MV-4-11 (cell line): ENCODE results near the gene FAM227B.
"Not testable (repeated sequence)": the region's sequence is repeated elsewhere in the genome, so short reads cannot be mapped to it uniquely, and the experiment has no call there.

Experiments used
- DNase-seq: peaks from one replicate; lab custom pipeline; 2025; lab: John Stamatoyannopoulos, UW

FAM227B gene

GRCh38 chr15:49494842-49495241, 125.8 kb downstream of the FAM227B start:
- no peak for DNase-seq

GRCh38 chr15:49492830-49493229, 127.8 kb downstream of the FAM227B start:
- DNase-seq = peak; percentile 46

- DNase-seq = no peak
Observed at GRCh38 chr15:49492151-49492550, 128.5 kb downstream of the FAM227B start.

DNA sequence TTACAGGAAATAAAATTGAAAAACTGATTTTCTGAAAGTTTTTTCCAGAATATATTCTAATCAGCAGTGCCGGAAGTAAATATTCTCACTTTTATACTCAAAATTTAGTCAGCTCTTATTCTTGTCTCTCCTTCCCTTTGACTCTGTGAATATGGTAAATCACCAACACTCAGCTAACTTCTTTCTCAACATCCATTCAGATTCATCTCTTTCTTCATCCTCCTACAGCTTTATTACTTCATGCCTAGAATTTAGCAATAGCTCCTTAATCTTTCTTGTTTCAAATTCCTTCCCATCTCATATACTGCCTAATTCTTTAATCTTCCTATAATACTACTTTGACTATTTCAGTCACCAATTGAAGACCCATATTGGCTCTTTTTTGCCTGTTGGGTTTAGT, 129.7 kb downstream of the FAM227B start:
- peak; percentile 4 for DNase-seq

- not testable (repeated sequence) for DNase-seq
Observed at GRCh38 chr15:49485401-49485800, 135.2 kb downstream of the FAM227B start.

- not testable (repeated sequence) for DNase-seq
Observed at GRCh38 chr15:49478982-49479381, 141.6 kb downstream of the FAM227B start.

GRCh38 chr15:49478021-49478420, 142.6 kb downstream of the FAM227B start:
- not testable (repeated sequence) for DNase-seq

- no peak for DNase-seq
Observed at GRCh38 chr15:49473031-49473430, 147.6 kb downstream of the FAM227B start.

DNA sequence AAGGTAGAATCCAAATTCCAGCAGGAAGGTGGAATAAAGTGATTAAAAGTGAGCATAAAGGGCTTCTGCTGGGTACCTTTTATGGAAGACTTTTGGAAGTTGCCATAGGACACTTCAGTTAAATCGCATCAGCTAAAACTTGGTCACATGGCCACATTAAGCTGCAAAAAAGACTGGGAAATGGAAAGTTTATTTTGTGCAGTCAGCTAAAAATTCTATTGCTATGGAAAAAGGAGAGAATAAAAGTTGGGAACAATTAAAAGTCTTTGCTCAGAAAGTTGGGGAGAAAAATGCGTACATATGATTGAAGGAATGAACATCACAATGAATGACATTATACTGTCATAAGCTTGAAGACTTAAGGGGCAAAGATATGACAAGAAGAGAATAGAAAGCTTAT, 148.3 kb downstream of the FAM227B start:
- DNase-seq = no peak

DNA sequence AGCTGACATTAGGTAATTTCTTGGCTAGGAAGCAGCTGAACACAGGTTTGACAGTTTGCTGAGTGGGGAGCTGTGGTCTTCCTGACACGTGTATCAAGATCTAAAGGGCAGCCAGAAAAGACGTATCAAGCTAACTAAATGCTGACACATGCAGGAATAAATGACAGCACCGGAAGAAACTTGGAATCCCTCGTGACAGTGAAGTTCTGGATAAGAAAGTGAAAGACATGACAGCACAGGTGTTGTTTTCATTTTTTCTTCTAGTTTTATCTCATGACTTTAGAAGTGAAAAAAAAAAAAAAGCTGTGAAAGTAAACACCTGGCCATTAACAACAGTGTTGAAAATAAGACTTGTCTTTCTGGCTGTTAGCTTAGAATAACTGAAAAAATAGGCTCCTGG, 148.9 kb downstream of the FAM227B start:
- DNase-seq = no peak

- not testable (repeated sequence) for DNase-seq
Observed at GRCh38 chr15:49471248-49471647, 149.4 kb downstream of the FAM227B start.

- no peak for DNase-seq
Observed at GRCh38 chr15:49468481-49468839, 152.2 kb downstream of the FAM227B start.

GRCh38 chr15:49467746-49468480, 152.7 kb downstream of the FAM227B start:
- no peak for DNase-seq

- no peak for DNase-seq
Observed at GRCh38 chr15:49466119-49466518, 154.5 kb downstream of the FAM227B start.

GRCh38 chr15:49464522-49464921, 156.1 kb downstream of the FAM227B start:
- no peak for DNase-seq

- peak; percentile 51 for DNase-seq
Observed at GRCh38 chr15:49462232-49462844, 158.3 kb downstream of the FAM227B start.

- no peak for DNase-seq
Observed at GRCh38 chr15:49460411-49460941, 160.1 kb downstream of the FAM227B start.

GRCh38 chr15:49458145-49458544, 162.5 kb downstream of the FAM227B start:
- no peak for DNase-seq

- DNase-seq = no peak
Observed at GRCh38 chr15:49456166-49456565, 164.5 kb downstream of the FAM227B start.

GRCh38 chr15:49452595-49452994, 168.0 kb downstream of the FAM227B start:
- DNase-seq = no peak

DNA sequence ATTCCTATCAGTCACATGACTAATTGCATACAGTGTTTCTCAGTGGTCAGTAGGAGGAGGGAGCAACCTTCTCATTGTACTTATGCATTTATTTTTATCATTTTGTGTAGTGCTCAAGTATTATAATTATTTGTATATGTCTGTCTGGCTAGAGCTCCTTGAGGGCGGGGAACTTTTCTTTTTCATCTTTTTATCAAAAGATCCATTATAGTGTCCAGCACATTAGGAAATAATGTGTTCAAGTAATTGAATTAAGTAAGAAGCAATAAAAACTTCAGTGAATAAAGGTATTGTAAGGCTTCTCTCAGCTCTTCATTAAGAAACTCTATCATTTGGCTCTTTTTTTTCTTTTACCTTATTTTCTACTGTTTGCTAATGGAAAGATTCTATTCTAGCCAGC, 178.8 kb downstream of the FAM227B start:
- DNase-seq = no peak

GRCh38 chr15:49441356-49441755, 179.3 kb downstream of the FAM227B start:
- DNase-seq = no peak

DNA sequence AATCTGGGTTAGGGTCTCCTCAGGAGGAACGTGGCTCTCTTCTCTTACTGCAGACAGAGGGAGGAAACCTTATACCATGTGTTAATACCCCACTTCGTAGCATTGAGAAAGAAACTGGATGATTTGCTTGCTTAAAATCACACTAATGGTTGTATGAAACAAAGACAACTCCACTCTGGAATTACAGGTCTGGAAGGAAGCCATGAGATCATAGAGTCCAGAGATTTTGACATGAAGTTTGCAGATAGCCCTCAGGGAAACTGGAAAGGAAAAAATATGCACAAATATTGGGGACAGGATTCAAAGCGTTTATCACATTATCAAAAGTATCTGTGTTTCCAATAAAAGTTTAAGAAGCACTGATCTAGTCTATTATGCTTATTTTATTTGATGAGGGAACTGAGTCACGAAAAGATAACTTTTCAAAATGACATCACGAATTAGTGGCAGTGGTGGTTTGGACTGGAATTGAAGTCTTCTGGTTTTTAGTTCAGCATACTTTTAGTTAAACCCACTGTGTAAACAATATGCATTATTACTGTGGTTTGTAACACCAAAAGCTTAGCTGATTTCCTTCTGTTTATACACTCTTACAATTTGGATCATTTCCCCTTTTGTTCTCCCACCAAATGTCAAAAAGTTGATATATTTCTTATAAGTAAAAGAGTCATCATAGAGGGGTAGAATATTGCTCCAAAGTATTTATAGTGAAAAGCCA, 180.8 kb downstream of the FAM227B start:
- peak; percentile 94 for DNase-seq
